ENCODE results near the gene ARHGAP5. TPM values are rescaled to one million over a fixed set of nuclear protein-coding genes. Genes with fewer than 3 reads are reported as not detected.

Gene ARHGAP5
- total and polyA plus RNA-seq, 9 of the 15 experiments (the other 6 are each of a cell fraction or from before 2014, with no cell fraction given): 3.1 to 21.8 (median 12.1) TPM

- DNase-seq (ENCODE audit: extremely low read depth in 1 of 4, low spot score in 3 of 4) (peak in 2 of 4 experiments; percentile 24 to 65), FAIRE-seq (no peak), ATAC-seq (peak; percentile 87)
- ChIA-PET CTCF (ENCODE audit: low intra/inter-chr PET ratio) (no interaction called here), POLR2A (no interaction called here)
- intact Hi-C loops (cut with micrococcal nuclease) (no loop called here), in situ Hi-C loops (cut with MboI) (no loop called here)
- no peak overlapping the region for H3K4me3 ChIP-seq
- no peaks in the 10 kb centered on the region for H3K9me1 ChIP-seq (ENCODE audit: control insufficient read depth, insufficient read depth, low read length)
- H3K79me2 ChIP-seq (ENCODE audit: control insufficient read depth, insufficient read depth, low read length): no peaks in the 10 kb centered on the region
- H2AFZ ChIP-seq (ENCODE audit: low read depth, low read length): no peak overlapping the region
- H3K27me3 ChIP-seq (ENCODE audit: control insufficient read depth in 2 of 2, insufficient read depth in 2 of 2, low read length in 2 of 2): no peaks in the 10 kb centered on the region
- no peaks in the 10 kb centered on the region for H3K9me3 ChIP-seq (replicated peaks; ENCODE audit: control insufficient read depth, insufficient read depth, low read depth, low read length)
- H3K4me1 ChIP-seq (replicated peaks in 1 of 2; ENCODE audit: control insufficient read depth in 2 of 2, insufficient read depth in 2 of 2, low read length in 2 of 2): peaks cover 0 to 5% of the 10 kb centered on the region in 2 experiments; a peak in 2 of 5 replicates
- peak overlapping the region; percentile 33; the same call in 2 of the 3 replicates for H3K27ac ChIP-seq (ENCODE audit: extremely low read depth, low read depth, low read length)
- no peak overlapping the region for H3K4me2 ChIP-seq (ENCODE audit: insufficient read depth, low read length)
- no peaks in the 10 kb centered on the region for H4K20me1 ChIP-seq (replicated peaks; ENCODE audit: control insufficient read depth, insufficient read depth, low read length)
- BruUV-seq (replicated peaks): no TSS peak
- peaks cover 40% of the 10 kb centered on the region; the same call in 1 of the 3 replicates for H3K36me3 ChIP-seq (ENCODE audit: control insufficient read depth, insufficient read depth, low read length)
- H3K9ac ChIP-seq (ENCODE audit: insufficient read depth in 1 of 2, low read depth in 2 of 2, low read length in 2 of 2): no peak overlapping the region
- WGBS (ENCODE audit: insufficient coverage, low coverage, missing lambda C conversion rate): 5% methylated on average over 2 of the region's 2 CpGs
- peak; percentile 45; the same call in 1 of the 2 replicates for TF ChIP-seq JUND (IDR thresholded peaks at IDR 0.05; ENCODE audit: borderline replicate concordance, low read depth, low read length)
- TF ChIP-seq JUND (tag; IDR thresholded peaks at IDR 0.05; ENCODE audit: borderline replicate concordance, low read depth, low read length): no peak
- TF ChIP-seq ARID2 (IDR thresholded peaks at IDR 0.05): no peak
- peak; percentile 53; the same call in 1 of the 2 replicates for TF ChIP-seq MAFK (IDR thresholded peaks at IDR 0.05; ENCODE audit: low read length)
- peak; percentile 30; the same call in 1 of the 2 replicates for TF ChIP-seq NCOR1 (IDR thresholded peaks at IDR 0.05)
- TF ChIP-seq C11orf30 (IDR thresholded peaks at IDR 0.05; ENCODE audit: low read depth): peak; percentile 76
- TF ChIP-seq ZNF316 (IDR thresholded peaks at IDR 0.05): peak; percentile 80
- no peak for TF ChIP-seq NR2C2 (CRISPR knock-in tag; IDR thresholded peaks at IDR 0.05)
- TF ChIP-seq NR2C2 (tag; IDR thresholded peaks at IDR 0.05): peak; percentile 62
- no peak for TF ChIP-seq ZNF444 (CRISPR knock-in tag; IDR thresholded peaks at IDR 0.05)
- no peak for TF ChIP-seq HOXB6 (CRISPR knock-in tag; IDR thresholded peaks at IDR 0.05; ENCODE audit: borderline replicate concordance)
- peak; percentile 37; the same call in 1 of the 2 replicates for TF ChIP-seq CBFA2T3 (IDR thresholded peaks at IDR 0.05)
- peak in 1 of 3 experiments; percentile 26; a peak in 1 of 6 replicates for TF ChIP-seq ZBTB11 (CRISPR knock-in tag; IDR thresholded peaks at IDR 0.05)
- TF ChIP-seq TOE1 (IDR thresholded peaks at IDR 0.05; ENCODE audit: borderline replicate concordance): no peak
- no peak for TF ChIP-seq TOE1 (CRISPR knock-in tag; IDR thresholded peaks at IDR 0.05; ENCODE audit: borderline replicate concordance, low read depth)
- no peak for TF ChIP-seq FOXO4 (CRISPR knock-in tag; IDR thresholded peaks at IDR 0.05)
- TF ChIP-seq UBTF (IDR thresholded peaks at IDR 0.05; ENCODE audit: borderline replicate concordance in 1 of 2, low read depth in 2 of 2, low read length in 2 of 2): no peak
These were observed 73.3 kb downstream of the ARHGAP5 start for GRCh38 chr14:32150392-32150791.

All from K562 (cell line).